ENCODE measurements around the gene TWSG1. TPM values are rescaled to one million over a fixed set of nuclear protein-coding genes. Genes with fewer than 3 reads are reported as not detected.

The TWSG1 gene
- 149 and 205 TPM in 2 replicates for total RNA-seq

GRCh38 chr18:9334329-9334972 lies at the start of gene TWSG1:
TSS of gene TWSG1 (plus strand) at chr18:9334773. CDS start at chr18:9337230, 2,457 bp downstream.

Other genes starting within 250 kb of the TWSG1 start
- gene NDUFV2, start 232.1 kb upstream of the TWSG1 start, total RNA-seq = 82.0 and 93.7 TPM in 2 replicates
- gene ANKRD12, start 198.0 kb upstream of the TWSG1 start, total RNA-seq = 32.5 and 38.6 TPM in 2 replicates
- gene RALBP1, start 140.7 kb downstream of the TWSG1 start, total RNA-seq = 52.6 and 82.7 TPM in 2 replicates